CD4-positive, alpha-beta T cell treated with Interleukin-4 for 1 hour (primary cell): ENCODE results near the gene ZNF334.

Source experiments
- DNase-seq, 2 donors: peaks; one replicate each; pipeline ENCODE4 v3.0.0-alpha.2; 2020 to 2022

ZNF334 gene

GRCh38 chr20:46512943-46513844 lies at the start of gene ZNF334:
ZNF334 (minus strand) TSS chr20:46513559; CDS start chr20:46512102, 1,457 bp downstream.
- peak in 1 of 2 donors; percentile 14 for DNase-seq

- DNase-seq, result peak; percentile 60 to 63
Observed at GRCh38 chr20:46562373-46563169, 49.2 kb upstream of the ZNF334 start.

- DNase-seq, result no peak
Observed at GRCh38 chr20:46562009-46562372, 48.6 kb upstream of the ZNF334 start.

GRCh38 chr20:46559685-46560440 lies 46.5 kb upstream of the ZNF334 start:
- DNase-seq, result no peak

GRCh38 chr20:46559001-46559400 lies 45.6 kb upstream of the ZNF334 start:
- DNase-seq, result no peak

- no peak for DNase-seq
Observed at GRCh38 chr20:46558511-46558959, 45.2 kb upstream of the ZNF334 start.

- DNase-seq, result no peak
Observed at GRCh38 chr20:46557231-46557956, 44.0 kb upstream of the ZNF334 start.

- DNase-seq, result no peak
Observed at GRCh38 chr20:46555370-46555956, 42.1 kb upstream of the ZNF334 start.

- DNase-seq, result no peak
Observed at GRCh38 chr20:46554828-46555227, 41.5 kb upstream of the ZNF334 start.

GRCh38 chr20:46553926-46554325 lies 40.6 kb upstream of the ZNF334 start:
- DNase-seq, result no peak

GRCh38 chr20:46552460-46553420 lies 39.4 kb upstream of the ZNF334 start:
- peak; percentile 20 to 30 for DNase-seq

GRCh38 chr20:46551522-46552381 lies 38.4 kb upstream of the ZNF334 start:
- DNase-seq, result no peak

GRCh38 chr20:46550461-46550860 lies 37.1 kb upstream of the ZNF334 start, which contains the start of gene OCSTAMP:
OCSTAMP (minus strand) TSS chr20:46550654; CDS start chr20:46550560, 94 bp downstream.
- DNase-seq, result no peak

GRCh38 chr20:46549188-46549972 lies 36.0 kb upstream of the ZNF334 start:
- no peak for DNase-seq

GRCh38 chr20:46548688-46549087 lies 35.3 kb upstream of the ZNF334 start:
- no peak for DNase-seq

GRCh38 chr20:46547995-46548394 lies 34.6 kb upstream of the ZNF334 start:
- DNase-seq, result no peak

- no peak for DNase-seq
Observed at GRCh38 chr20:46546936-46547335, 33.6 kb upstream of the ZNF334 start.

GRCh38 chr20:46546298-46546697 lies 32.9 kb upstream of the ZNF334 start:
- DNase-seq, result no peak

GRCh38 chr20:46545827-46546138 lies 32.4 kb upstream of the ZNF334 start:
- DNase-seq, result no peak
